UCSD-AML1 (cell line): ENCODE data around the gene RBP3.
A peak's percentile ranks its signal among the peaks of the same experiment; 100 is the strongest.

ENCODE experiments used
- DNase-seq: peaks from one replicate; lab custom pipeline; 2025; ENCODE audit not compliant: unreplicated experiment; lab: John Stamatoyannopoulos, UW

The RBP3 gene

GRCh38 chr10:47348138-47348651, at the start of gene RBP3:
TSS of gene RBP3 (plus strand) at chr10:47348363. CDS start at chr10:47348485, 122 bp downstream.
- no peak for DNase-seq

GRCh38 chr10:47298715-47299114, 49.4 kb upstream of the RBP3 start:
- DNase-seq: no peak

- no peak for DNase-seq
Measured at GRCh38 chr10:47299611-47300428, 48.3 kb upstream of the RBP3 start, which contains the start of gene GDF10. TSS of gene GDF10 (plus strand) at chr10:47300197. CDS start at chr10:47300652, 455 bp downstream.

- no peak for DNase-seq
Measured at GRCh38 chr10:47300429-47300931, 47.7 kb upstream of the RBP3 start.

GRCh38 chr10:47301833-47302232, 46.3 kb upstream of the RBP3 start:
- no peak for DNase-seq

DNA sequence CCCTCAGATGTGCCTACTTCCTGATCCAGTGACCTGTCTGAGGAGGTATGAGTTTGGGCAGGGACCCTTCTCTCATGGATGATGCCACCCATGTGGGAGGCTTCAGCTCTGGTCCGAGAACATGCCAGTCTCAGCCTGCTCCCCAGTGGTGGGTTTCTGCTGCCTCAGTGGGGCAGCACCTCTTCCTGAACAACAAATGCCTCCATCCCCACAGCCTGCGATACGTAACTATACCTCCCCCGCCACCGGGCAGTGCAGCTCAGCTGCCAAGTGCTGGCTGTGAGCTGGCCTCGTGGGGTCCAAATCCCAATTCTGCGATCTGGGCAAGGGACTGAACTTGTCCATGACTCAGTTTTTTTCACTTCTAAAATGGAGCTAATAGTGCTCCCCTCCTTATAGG, 45.1 kb upstream of the RBP3 start:
- no peak for DNase-seq

DNA sequence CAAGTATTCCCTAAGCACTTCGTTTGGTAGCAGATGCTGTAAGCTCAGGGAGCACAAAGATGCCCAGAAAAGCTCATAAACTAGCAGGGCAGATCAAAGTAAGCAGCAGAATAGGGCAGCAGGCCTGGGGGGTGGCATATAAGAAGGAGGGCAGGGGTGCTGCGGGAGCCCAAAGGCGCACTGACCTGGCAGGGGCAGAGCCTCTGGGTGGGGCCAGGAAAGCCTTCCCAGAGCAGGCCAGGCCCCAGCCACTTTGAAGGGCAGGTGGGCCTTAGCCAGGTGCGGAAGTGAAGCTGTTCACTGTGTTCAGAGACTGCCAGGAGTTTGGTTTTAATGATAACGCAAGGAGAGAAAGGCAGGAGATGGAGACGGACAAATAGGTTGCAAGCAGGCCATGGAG, 44.3 kb upstream of the RBP3 start:
- no peak for DNase-seq

- no peak for DNase-seq
Measured at GRCh38 chr10:47305566-47305965, 42.6 kb upstream of the RBP3 start.

- DNase-seq: no peak
Measured at GRCh38 chr10:47306387-47307210, 41.6 kb upstream of the RBP3 start.

GRCh38 chr10:47307381-47307780, 40.8 kb upstream of the RBP3 start:
- DNase-seq: no peak

- no peak for DNase-seq
Measured at GRCh38 chr10:47308775-47309174, 39.4 kb upstream of the RBP3 start.

DNA sequence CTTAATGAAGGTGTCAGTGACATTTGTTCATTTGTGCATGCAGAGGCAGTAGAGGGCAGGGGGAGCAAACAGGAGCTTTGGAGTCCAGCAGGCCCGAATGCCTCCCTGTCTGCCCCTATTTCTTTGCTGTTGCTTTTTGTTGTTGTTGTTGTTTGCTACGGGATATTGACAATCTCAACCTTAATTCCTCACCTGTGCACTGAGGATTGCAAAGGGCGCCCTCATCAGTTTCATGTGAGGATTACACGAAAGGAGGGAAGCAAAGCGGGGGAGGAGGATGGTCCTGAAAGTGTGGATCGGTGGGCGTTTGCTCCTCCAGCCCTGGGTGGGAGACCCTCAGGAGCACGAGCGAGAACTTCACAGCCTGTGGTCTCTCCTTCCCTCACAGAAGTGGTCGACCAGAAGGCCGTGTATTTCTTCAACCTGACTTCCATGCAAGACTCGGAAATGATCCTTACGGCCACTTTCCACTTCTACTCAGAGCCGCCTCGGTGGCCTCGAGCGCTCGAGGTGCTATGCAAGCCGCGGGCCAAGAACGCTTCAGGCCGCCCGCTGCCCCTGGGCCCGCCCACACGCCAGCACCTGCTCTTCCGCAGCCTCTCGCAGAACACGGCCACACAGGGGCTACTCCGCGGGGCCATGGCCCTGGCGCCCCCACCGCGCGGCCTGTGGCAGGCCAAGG, 38.6 kb upstream of the RBP3 start:
- DNase-seq: no peak

DNA sequence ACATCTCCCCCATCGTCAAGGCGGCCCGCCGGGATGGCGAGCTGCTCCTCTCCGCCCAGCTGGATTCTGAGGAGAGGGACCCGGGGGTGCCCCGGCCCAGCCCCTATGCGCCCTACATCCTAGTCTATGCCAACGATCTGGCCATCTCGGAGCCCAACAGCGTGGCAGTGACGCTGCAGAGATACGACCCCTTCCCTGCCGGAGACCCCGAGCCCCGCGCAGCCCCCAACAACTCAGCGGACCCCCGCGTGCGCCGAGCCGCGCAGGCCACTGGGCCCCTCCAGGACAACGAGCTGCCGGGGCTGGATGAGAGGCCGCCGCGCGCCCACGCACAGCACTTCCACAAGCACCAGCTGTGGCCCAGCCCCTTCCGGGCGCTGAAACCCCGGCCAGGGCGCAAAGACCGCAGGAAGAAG, 38.1 kb upstream of the RBP3 start:
- no peak for DNase-seq

GRCh38 chr10:47311193-47311931, 36.8 kb upstream of the RBP3 start:
- no peak for DNase-seq

- DNase-seq: peak; percentile 75
Measured at GRCh38 chr10:47311932-47312662, 36.1 kb upstream of the RBP3 start.

GRCh38 chr10:47312663-47312995, 35.5 kb upstream of the RBP3 start:
- no peak for DNase-seq

DNA sequence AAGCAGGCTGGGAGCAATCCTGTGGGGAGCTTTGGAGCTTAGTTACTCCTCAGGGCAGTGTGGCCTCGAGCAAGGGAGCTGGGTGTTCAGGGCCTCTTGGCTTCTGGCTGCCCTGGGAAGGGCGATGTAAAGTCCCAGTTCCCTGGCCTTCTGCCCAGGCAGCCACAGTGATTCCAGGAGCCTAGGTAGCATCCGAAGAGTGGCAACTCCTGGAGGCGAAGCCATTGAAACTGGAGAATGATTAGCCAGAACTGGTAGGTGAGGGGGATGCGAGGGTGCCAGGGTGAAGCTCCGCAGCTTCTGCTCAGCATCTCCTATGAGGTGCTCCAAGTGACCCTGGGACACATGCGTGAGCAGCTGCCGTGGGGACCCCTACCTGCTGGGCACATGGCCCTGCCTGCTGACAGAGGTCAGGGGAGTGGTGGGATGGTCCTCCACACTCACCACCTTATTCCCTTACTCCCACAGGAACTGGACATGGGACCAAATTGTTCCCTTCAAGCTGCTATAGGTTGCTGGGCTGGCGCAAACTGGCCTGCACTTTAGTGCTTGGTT, 33.7 kb upstream of the RBP3 start:
- no peak for DNase-seq

- DNase-seq: no peak
Measured at GRCh38 chr10:47315421-47315820, 32.7 kb upstream of the RBP3 start.

DNA sequence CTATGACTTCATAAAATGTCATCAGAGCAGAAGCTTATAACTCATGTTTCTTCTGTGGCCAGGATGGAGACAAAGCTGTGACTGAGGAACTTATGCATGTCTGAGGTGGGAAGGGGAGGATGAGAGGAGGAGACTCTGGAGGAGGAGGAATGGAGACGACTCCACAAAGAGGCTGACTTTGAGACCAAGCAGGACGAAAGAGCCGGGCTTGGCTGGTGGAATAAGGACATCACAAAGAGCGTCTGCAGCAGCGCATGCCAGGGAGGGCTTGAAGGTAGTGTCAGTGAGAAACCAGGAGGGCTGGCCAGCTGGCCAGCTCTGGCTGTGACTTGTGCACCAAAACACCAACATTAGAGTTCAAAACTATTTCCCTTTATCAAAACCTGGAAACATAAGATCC, 32.0 kb upstream of the RBP3 start:
- DNase-seq: no peak

DNA sequence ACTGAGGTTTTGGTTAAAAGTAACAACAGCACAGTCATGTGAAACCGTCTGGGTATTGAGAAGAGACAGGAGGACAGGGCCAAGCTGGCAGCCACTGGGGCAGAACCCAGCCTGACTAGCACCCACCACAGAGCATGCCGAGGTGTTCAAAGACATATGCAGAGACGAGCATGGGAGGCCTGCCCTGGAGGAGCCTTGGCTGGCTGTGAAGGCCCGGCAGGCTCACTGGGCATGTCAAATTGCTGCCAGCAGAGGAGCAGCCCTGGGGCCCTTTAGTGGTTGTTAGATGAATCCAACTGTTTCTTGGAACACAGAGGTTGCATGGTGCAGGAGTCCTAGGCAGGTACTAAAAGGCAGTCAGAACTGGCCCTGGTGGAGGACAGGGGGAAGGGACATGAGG, 30.9 kb upstream of the RBP3 start:
- no peak for DNase-seq
